ENCODE results near the gene SPARCL1.

DNA sequence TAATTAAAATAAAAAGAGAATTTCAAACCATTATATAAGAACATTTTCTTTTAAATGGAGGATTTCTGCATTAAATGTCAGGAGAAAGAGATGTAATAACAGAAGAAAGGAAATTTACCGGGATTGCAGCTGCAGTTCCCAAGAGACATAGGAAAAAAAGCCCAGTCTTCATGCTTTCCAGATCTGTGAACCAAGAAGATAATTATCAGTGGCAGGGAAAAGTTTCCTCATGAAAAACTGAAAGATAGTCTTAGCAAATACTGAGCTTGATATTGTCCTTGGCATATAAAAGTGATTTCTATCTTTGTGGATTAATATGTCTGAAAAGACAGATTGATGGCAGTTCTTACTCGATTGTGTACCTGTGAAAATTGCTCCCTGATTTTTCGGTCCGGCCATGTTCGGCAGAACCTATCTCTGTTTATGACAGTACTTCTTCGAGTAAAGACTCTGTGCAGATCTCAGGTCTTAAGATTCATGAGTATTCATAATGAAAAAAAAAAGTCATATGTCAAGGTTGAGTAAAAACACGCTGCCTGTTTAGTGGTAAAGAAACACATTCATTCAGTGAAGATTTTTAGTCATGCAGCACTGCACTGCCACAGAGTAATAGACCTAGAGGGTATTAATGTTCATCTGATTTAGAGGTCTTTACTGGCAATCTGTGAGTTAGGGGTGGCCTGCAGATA lies 29.6 kb downstream of the SPARCL1 start:
- TF ChIP-seq, protein P1, sequence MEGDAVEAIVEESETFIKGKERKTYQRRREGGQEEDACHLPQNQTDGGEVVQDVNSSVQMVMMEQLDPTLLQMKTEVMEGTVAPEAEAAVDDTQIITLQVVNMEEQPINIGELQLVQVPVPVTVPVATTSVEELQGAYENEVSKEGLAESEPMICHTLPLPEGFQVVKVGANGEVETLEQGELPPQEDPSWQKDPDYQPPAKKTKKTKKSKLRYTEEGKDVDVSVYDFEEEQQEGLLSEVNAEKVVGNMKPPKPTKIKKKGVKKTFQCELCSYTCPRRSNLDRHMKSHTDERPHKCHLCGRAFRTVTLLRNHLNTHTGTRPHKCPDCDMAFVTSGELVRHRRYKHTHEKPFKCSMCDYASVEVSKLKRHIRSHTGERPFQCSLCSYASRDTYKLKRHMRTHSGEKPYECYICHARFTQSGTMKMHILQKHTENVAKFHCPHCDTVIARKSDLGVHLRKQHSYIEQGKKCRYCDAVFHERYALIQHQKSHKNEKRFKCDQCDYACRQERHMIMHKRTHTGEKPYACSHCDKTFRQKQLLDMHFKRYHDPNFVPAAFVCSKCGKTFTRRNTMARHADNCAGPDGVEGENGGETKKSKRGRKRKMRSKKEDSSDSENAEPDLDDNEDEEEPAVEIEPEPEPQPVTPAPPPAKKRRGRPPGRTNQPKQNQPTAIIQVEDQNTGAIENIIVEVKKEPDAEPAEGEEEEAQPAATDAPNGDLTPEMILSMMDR (conservative IDR thresholded peaks at IDR 0.05; ENCODE audit: low read depth in 2 of 2), result no peak
- no peak for TF ChIP-seq POLR2AphosphoS5 (IDR thresholded peaks at IDR 0.05; ENCODE audit: low read depth)
- no peak for TF ChIP-seq EZH2 (IDR thresholded peaks at IDR 0.05; ENCODE audit: low read depth, unreplicated experiment)
- TF ChIP-seq EZH2phosphoT487 (IDR thresholded peaks at IDR 0.05; ENCODE audit: unreplicated experiment), result no peak
- no peak for TF ChIP-seq ZNF331 (CRISPR knock-in tag; IDR thresholded peaks at IDR 0.05; ENCODE audit: low read depth)
- TF ChIP-seq, protein P2, sequence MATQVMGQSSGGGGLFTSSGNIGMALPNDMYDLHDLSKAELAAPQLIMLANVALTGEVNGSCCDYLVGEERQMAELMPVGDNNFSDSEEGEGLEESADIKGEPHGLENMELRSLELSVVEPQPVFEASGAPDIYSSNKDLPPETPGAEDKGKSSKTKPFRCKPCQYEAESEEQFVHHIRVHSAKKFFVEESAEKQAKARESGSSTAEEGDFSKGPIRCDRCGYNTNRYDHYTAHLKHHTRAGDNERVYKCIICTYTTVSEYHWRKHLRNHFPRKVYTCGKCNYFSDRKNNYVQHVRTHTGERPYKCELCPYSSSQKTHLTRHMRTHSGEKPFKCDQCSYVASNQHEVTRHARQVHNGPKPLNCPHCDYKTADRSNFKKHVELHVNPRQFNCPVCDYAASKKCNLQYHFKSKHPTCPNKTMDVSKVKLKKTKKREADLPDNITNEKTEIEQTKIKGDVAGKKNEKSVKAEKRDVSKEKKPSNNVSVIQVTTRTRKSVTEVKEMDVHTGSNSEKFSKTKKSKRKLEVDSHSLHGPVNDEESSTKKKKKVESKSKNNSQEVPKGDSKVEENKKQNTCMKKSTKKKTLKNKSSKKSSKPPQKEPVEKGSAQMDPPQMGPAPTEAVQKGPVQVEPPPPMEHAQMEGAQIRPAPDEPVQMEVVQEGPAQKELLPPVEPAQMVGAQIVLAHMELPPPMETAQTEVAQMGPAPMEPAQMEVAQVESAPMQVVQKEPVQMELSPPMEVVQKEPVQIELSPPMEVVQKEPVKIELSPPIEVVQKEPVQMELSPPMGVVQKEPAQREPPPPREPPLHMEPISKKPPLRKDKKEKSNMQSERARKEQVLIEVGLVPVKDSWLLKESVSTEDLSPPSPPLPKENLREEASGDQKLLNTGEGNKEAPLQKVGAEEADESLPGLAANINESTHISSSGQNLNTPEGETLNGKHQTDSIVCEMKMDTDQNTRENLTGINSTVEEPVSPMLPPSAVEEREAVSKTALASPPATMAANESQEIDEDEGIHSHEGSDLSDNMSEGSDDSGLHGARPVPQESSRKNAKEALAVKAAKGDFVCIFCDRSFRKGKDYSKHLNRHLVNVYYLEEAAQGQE (IDR thresholded peaks at IDR 0.05; ENCODE audit: unreplicated experiment), result no peak
